DMS 273 treated with DMSO at 0.1 percent for 48 hours (cell line): ENCODE data around the gene LIPG.

Experiments
- DNase-seq: peaks from one replicate; lab custom pipeline; 2025; lab: John Stamatoyannopoulos, UW

The LIPG gene

DNA sequence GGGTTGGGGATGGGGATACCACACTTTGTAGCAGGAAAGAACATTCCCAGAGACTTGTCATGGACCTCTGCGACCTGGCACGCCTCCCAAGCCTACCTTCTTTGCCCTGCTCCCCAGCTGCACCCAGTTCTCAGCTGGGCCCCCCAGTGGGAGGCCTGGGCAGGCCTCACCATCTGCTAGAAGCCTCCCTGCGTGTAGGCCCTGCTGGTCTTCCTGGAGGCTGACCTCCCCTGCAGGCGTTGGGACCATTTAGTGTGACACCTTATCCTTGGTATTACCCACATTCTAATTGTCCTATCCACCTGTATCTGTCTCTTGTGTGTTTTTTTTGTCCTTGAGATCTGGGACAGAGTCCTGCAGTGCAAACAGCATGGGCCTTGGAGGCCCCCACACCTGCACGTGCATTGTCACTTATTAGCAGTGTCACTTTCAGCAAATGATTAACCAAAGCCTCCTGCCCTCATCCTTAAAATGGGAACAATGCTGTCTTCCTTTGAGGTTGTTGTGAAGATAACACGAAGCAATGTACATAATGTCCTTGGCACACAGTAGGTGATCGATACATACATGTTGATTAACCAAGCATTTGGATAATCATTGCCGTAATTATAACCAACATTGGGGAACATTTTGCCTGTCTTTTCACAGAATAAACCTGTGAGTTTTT, 77.2 kb downstream of the LIPG start:
- DNase-seq, result no peak

DNA sequence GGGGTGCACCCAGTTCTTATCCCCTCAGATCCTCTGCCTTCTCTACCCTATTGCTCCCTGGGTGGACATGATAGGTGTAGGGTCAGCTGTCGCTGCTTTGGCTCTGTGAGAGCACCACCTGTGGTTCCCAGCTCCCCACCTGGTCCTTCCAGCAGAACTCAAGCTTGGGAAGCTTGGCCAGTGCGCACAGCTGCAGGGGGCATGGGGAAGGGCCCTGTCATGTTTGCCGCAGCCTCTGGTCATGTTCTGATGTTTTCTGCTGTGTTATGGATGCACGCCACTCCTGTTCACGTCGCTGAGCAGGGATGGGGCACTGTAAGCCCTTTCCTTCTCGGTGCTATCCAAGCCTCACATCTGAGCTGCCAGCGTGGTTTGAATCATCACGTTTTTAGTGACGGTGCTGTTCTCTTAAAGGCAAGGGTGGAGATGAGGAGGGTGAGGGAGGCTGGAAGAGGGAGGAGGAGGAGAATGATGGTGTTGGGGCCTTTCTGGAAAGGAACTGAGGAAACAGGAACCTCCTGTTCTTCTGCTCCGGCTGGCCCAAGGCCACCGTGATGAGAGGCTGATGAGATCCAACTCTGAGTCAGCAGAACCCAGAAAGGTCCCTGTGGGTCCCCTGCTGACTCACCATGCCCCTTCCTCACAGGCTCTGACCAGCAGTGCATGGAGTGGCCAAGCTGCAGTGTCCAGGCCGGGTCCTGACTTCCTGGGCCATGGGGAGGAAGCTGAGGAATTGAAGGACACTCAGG, 78.0 kb downstream of the LIPG start:
- DNase-seq, result no peak

DNA sequence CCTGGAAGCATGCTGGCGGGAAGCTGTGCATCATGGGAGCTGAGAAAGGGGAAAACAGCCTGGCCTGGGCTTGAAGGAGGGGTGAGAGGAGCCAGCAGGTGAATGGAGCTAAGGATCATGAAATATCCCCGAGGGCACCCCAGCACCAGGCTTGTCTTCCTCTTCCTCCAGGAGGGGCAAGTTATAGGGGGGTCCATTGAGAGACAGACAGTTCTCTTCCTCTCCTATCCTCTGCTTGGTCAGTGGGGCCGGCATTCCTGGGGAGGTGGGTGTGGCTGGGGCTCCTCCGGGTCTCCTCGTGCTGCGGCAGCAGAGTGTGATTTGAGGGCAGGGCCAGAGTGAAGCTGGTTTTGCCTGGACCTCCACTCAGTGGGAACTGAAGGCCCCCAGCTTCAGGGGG, 78.9 kb downstream of the LIPG start:
- no peak for DNase-seq

DNA sequence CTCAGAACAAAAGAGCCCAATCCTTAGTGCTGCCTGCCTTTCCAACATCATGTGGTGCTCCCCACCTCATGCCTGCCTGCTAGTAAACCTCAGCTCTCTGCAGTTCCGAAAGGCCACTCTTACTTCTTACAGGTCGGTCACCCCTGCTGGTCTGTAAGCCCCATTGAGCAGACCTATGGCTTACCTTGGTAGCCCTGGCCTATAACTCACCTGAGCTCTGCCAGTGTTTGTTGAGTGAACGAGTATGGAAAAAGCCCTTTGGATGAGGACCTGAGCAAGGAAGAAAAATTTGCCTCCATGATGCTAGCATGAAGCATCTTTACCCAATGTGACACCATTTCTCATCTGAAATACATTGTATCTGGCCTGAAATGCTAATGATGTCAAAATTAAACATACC, 83.3 kb downstream of the LIPG start:
- DNase-seq, result no peak

DNA sequence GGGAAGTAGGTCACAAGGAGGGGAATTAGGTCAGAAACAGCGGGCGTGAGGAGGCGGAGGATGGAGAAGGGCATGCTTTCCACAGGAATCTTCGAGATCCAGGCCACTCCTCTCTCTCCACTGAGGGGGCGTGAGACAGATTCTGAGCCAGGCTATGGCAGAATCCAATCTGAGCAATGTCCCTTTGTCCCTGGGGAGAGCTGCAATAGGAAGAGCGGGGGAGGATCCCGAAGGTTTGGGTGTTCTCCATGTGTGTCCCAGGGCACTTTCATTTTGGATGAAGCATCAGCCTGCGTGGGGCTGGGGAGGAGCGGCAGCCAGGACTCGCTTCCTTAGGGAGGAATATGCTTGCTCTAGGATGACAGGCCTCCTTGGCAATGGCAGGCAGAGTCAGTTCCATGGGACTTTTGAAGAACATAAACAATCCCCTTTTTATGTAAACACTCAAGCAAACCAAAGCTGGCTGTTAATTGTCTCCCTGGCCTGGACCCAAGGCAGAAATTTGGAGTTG, 84.0 kb downstream of the LIPG start:
- no peak for DNase-seq

DNA sequence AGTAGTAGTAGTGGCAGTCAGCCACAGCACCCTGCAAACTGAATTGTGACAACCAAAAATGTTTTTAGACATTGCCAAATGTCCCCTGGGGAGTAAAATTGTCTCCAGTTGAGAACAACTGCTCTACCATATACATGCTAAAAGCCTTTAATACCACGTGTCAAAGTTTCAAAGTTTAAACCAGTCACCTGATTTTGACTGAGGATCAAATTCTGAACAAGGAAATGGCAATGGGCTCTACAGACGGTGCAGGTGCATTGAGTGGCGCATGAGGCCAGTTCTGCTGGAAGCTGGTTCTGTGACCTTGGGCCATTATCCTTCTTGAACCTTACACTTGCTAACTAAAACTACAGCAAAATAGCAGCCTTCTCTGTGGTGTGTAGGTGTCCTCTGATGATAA, 85.0 kb downstream of the LIPG start:
- no peak for DNase-seq

DNA sequence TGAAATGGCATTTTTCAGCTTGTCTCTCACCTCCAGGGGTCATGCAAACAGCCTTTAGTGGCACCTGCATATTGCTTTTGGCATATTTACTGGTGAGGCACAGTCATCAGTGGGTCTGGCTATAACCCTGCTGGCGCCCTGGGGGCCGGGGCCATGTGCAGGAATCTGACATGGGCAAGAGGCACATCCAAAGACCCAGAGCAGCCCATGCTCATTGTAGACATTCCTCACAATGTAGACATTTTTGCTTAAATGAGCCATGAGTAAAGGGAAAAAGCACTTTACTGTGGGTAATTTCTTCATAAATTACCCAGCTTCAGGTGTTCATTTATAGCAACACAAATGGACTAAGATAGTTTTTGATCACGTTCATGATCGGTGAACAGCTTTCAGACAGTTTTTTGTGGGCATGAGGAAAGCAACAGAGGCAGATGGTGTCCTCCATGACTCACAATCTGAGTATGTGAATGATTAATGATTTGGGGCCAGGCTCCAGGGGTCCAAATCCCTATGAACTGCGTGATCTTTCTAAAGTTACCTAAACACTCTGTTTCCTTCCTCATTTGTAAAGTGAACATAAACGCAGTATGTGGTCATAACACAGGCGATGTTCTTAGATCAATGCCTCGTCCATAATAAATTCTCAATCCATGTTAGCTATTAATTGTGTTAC, 85.8 kb downstream of the LIPG start:
- DNase-seq, result peak; percentile 48

DNA sequence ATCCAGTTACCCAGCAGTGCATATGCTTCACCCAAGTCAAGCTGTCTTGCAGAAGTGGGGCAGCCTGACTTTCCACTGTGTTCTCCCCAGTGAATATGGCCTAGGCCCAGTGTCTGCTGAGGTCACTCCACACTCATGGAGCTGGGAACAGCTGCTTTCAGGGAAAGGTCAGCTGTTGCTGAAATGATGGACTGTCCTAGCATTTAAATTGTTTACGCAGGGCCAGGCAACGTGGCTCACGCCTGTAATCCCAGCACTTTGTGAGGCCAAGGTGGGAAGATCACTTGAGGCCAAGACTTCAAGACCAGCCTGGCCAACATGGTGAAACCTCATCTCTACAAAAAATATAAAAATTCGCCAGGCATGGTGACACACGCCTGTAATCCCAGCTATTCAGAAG, 86.5 kb downstream of the LIPG start:
- no peak for DNase-seq
